Measurements from ENCODE around the gene NADK2.

- no peak for TF ChIP-seq CTCF (IDR thresholded peaks at IDR 0.05)
- TF ChIP-seq EP300 (IDR thresholded peaks at IDR 0.05) = no peak
- TF ChIP-seq POLR2A (IDR thresholded peaks at IDR 0.05) = no peak
Measured at GRCh38 chr5:36151434-36152323, 90.0 kb downstream of the NADK2 start, which contains the start of the genes LMBRD2 and SKP2.

All from ovary (tissue), 3 donors.